GM10847 (cell line): ENCODE results near the gene COIL.

Experiments
- POLR2A ChIP-seq: IDR thresholded peaks from 2 replicates; pipeline ENCODE4 v1.6.1; 2011; ENCODE audit not compliant: insufficient read length; ENCODE audit errors: extremely low read depth

The COIL gene

GRCh38 chr17:56926270-56926669 is 34.6 kb downstream of the COIL start:
- no peak for TF ChIP-seq POLR2A

GRCh38 chr17:56925088-56925487 is 35.8 kb downstream of the COIL start:
- no peak for TF ChIP-seq POLR2A

GRCh38 chr17:56919717-56920116 is 41.1 kb downstream of the COIL start:
- TF ChIP-seq POLR2A = no peak

GRCh38 chr17:56918916-56919315 is 41.9 kb downstream of the COIL start:
- TF ChIP-seq POLR2A = no peak

- TF ChIP-seq POLR2A = no peak
These were observed 43.1 kb downstream of the COIL start for GRCh38 chr17:56917559-56918296.

- no peak for TF ChIP-seq POLR2A
These were observed 46.1 kb downstream of the COIL start for GRCh38 chr17:56914581-56915273.

GRCh38 chr17:56913867-56914580 is 46.8 kb downstream of the COIL start, which contains the start of gene TRIM25:
TSS of gene TRIM25 (minus strand) at chr17:56914049. CDS start at chr17:56913988, 61 bp downstream.
- peak; percentile 99 for TF ChIP-seq POLR2A

GRCh38 chr17:56913353-56913866 is 47.4 kb downstream of the COIL start:
- no peak for TF ChIP-seq POLR2A

- no peak for TF ChIP-seq POLR2A
These were observed 47.9 kb downstream of the COIL start for GRCh38 chr17:56913000-56913311.

GRCh38 chr17:56912105-56912999 is 48.5 kb downstream of the COIL start:
- no peak for TF ChIP-seq POLR2A

- TF ChIP-seq POLR2A = no peak
These were observed 50.2 kb downstream of the COIL start for GRCh38 chr17:56910509-56911235.

- no peak for TF ChIP-seq POLR2A
These were observed 50.9 kb downstream of the COIL start for GRCh38 chr17:56909742-56910508.

- no peak for TF ChIP-seq POLR2A
These were observed 52.8 kb downstream of the COIL start for GRCh38 chr17:56908001-56908542.
